Measurements from ENCODE around the gene TTLL10.
"Not testable (repeated sequence)": the region's sequence is repeated elsewhere in the genome, so short reads cannot be mapped to it uniquely, and the experiment has no call there.

Gene TTLL10

DNA sequence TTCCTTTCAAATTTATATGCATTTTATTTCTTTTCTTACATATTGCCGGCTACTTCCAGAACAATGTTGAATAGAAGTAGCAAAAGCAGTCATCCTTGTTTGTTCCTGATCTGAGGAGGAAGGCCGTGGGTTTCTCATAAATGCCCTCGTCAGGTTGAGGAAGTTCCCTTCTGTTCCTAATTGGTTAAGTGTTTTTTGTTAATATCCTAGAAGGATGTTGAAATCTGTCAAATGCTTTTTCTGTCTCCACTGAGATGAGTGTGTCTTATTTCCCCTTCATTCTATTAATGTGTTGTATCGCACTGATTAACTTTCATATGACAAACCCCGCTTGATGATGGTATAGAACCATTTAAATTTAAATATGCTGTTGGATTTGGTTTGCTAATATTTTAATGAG, 15.4 kb downstream of the TTLL10 start:
- no peak for DNase-seq (ENCODE audit: low spot score)

DNA sequence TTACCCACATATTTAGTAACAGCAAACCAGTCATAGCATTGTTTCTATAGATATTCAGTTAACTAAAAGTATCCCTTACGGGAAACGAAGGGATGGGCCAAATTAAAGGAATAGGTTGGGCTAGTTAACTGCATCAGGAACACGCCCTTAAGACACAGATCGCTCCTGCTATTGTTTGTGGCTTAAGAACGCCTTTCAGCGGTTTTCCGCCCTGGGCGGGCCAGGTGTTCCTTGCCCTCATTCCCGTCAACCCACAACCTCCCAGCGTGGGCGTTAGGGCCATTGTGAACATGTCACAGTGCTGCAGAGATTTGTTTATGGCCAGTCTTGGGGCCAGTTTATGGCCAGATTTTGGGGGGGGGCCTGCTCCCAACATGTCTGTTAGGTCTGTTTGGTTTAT, 18.1 kb downstream of the TTLL10 start:
- DNase-seq (ENCODE audit: low spot score) = no peak

DNA sequence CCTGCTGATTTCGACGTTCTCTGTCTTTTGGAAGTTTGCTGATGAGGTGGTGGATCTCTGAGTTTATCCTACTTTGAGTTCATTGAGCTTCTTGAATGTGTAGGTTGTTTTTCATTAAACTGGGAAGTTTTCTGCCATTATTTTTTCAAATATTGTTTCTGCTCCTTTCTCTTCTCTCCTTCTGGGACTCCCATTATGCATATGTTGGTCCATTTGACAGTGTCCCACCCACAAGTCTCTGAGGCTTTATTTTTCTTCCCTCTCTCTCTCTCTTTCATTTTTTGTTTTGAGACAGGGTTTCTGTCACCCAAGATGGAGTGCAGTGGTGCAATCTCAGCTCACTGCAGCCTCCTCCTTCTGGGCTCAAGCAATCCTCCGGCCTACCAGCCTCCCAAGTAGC, 21.0 kb downstream of the TTLL10 start:
- DNase-seq (ENCODE audit: low spot score) = no peak

DNA sequence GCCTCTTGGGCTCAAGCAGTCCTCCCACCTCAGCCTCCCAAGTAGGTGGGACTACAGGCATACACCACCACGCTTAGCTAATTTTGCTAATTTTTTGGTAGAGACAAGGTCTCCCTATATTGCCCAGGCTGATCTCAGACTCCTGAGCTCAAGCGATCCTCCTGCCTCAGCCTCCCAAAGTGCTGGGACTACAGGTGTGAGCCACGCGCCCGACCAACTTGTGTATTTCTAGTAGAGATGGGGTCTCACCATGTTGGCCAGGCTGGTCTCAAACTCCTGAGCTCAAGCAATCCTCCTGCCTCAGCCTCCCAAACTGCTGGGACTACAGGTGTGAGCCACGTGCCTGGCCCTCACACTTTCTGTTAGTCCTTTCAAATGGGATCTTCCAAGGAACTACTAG, 22.0 kb downstream of the TTLL10 start:
- DNase-seq (ENCODE audit: low spot score) = not testable (repeated sequence)

DNA sequence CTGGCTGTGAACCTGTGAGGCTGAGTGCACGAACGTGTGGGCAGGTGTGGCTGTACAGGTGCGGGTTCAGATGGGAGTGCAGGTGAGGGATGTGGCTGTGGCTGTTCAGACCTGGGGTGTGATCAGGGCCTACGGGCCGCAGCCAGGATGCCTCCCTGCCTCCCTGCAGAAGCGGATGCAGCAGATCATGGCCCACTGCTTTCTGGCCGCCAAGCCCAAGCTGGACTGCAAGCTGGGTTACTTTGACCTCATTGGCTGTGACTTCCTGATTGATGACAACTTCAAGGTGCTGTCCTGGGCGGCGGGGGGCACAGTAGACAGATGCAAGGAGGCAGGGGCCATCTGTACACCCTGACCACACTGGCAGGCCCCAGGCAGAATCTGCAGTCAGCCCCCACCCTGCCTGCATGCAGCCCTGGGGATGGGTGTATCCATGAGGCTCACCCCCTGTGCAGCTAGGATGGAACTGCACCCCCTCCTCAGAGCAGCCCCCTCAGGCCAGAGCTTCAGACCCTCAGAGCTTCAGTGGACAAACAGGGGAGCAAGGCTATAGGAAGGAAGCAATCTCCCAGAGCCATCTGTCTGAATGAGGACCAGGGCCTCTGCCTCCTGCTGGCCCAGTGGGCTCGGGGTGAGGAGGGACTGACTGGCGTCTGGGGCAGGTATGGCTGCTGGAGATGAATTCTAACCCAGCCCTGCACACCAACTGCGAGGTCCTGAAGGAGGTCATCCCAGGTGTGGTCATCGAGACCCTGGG, 22.9 kb downstream of the TTLL10 start:
- no peak for DNase-seq (ENCODE audit: low spot score)

DNA sequence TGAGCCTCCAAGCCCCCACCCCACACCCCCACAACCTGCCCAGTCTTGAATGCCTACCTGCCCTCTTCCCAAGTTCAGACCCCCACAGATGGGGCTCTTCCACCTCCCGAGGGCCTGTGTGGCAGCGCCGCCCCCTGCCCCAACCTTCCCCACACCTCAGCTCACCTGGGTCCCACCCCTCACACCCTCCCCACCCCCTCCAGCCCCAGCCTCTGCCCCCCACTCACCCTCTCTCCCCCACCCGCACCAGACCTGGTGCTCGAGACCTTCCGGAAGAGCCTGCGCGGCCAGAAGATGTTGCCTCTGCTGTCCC, 23.5 kb downstream of the TTLL10 start:
- DNase-seq (ENCODE audit: low spot score) = no peak

DNA sequence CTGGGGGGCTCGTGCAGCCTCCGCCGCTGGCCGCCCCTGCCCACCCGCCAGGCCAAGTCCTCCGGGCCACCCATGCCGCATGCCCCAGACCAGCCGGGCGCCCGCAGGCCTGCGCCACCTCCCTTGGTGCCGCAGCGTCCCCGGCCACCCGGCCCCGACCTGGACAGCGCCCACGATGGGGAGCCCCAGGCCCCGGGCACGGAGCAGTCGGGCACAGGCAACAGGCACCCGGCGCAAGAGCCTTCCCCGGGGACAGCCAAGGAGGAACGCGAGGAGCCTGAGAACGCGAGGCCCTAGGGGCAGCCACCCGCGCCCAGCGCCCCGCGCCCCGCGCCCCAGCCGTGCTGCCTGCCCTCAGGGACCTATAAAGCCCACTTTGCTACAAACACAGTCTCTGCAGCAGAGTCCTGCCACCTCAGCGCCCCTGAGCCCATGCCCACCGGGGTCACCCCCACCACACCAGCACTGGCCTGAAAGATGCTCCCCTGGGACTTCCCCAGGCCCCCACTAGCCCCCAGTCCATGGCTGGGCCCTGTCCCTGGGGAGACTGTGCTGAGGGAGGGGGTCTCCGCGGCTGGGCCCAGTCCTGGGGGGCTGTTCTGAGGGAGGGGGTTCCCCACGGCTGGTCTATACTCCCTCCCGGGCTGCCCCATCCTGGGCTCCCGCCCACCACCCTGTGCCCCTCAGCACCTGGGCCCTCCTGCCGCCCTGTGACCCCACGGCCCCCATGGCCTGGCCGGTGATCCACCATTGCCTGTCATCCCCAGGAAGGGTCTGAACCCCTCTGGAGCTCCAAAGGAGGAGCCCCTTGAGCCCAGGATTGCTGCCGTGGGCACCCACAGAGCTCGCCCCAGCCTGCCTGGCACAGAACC, 24.1 kb downstream of the TTLL10 start:
- no peak for DNase-seq (ENCODE audit: low spot score)

DNA sequence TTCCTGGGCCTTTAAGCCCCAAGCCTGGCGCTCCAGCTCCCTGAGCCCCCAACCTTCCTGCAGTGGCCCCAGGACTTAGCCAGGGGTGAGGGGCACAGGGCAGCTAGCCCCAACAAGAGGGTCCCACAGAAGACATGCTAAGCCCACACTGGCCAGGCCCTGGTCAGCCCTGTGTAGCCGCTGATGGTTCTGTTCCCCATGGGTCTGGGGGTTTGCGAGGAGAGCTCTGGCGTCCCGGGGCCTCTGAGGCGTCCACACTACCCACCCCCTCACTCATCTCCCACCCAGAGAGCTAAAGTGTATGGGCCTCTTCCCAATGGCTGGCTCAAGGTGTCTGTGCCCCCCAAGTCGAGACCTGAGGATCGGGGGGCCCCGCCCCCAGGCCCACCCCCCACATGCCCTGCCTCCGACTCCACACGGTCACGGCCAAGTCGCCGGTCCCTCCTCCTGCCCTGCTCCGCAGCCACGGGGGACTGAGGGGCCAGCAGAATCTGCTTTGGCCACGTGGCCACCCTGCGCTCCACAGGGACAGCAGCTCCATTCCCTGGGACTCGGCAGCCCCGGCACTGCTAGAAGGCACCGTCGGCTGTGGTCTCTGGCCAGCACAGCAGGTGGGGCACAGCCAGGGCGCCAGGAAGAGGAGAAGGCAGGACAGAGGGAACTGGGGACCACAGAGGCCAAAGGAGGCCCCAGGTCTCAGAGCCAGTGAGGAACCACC, 24.9 kb downstream of the TTLL10 start:
- DNase-seq (ENCODE audit: low spot score) = no peak

DNA sequence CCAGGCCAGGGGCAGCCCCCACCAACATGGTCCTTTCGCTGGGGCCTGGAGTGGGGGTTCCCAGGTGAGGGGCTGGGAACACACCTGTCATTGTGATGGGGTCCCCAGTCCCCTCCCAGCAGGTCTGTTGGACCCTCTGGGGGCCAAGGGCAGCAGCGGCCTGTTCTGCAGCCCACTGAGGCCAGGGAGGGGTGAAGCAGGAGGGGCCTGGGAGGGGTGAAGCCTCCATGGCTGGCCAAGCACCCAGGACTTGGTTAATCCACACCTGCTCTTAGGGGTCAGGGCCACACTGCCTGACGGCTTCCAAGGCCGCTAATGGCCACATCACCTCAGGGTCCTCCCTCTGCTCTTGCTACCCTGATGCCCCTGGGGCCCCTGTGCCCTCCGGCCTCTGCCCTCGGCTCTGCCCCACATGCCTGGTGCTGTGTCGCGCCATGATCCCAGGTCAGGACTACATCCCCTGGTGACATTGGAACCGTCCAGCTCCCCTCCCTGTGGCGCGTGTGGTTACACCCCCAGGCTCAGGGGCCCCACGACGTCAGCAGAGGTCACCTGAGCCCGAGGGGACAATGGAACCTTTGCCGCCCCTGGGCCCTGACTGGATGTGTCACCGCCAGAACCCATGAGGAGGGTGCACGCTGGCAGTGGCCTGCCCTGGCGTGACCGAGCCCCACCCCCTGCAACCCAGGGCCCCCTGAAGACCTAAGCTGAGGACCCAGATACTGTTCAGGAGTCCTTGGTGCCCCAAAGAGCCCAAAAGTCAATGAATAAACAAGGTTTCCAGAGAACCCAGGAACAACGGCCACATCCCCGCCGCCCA, 25.7 kb downstream of the TTLL10 start:
- no peak for DNase-seq (ENCODE audit: low spot score)

DNA sequence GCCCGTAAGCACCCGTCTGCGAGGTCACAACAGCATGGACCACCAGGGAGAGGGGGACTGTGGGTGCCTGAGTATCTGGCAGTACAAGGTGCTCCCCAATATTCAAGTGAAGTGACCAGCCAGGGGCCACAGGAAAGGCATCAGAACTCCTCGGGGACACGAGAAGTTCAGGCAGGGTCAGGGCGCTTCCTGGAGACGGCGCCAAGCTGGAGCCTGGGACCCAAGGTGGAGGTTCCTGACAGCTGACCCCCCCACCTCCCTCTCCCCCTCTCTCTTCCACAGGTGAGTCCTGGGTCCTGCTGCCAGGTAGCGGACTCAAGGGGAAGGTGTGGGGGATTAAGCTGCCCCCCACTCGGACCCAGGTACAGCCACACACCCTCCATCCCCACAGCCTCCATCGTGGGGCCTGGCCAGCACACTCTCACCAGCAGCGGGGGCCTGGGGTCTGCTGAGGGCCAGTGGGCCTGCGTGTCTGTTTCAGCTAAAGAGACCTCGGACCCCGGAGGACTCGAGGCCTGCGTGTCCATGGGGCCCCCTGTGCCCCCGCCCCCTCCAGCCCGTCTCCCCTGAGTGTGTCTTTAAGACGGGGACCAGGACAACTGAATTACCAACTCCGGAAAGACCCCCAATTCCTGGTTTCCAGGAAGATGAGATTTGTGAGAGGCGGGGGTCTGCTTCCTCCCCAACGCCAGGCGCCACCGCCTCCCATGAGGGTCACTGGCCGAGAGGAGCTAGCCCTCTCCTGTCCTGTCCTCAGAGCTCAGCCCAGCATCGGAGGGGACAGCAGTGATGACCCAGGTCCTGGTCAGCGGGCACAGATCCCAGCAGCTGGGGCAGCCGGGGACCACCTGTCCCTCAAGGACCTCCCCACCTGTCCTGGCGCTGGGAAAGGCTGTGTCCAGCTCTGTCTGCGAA, 26.5 kb downstream of the TTLL10 start:
- DNase-seq (ENCODE audit: low spot score) = no peak

DNA sequence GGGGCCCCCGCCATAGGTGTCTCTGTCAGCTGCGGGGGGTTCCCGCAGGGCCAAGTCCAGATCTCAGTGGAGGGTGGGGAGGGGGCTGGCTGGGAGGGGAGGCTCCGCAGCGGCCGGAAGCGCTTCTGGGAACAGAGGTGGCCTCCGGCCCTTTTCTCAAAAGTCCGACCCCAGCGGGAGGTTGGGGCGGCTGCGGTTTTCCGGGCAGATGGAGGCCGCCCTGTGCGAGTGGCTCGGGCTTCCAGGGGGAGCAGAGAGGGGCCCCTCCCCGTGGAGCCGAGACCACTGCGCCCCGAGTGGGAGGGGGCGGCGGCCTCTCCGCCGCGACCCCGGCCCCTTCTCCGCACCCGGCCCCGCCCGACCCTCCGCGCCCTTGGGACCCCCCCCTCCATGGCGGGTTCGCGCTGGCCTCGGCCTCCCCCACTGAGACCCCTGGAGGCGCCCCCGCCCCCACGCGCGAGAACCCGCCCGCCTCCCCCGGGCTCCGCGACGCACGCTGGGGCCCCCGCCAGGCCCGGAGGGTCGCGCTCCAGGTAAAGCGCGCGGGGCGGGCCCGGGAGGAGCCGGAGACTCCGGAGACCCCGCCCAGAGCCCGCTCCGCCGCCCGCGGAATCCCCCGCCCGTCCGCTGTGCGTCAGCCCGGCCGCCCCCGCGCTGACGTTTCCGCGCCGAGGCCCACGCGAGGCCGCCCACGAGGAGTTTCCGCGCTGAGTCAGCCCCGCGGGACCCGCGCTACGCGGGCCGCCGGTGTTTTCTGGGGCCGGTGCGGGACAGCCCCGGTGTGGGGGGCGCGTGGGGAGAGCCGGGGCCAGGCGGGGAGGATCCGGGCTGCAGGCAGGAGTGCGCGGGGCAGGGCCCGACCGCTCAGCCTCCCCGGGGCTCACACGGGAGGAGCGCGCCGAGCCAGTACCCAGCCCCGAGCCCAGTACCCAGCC, 27.5 kb downstream of the TTLL10 start:
- DNase-seq (ENCODE audit: low spot score) = no peak

DNA sequence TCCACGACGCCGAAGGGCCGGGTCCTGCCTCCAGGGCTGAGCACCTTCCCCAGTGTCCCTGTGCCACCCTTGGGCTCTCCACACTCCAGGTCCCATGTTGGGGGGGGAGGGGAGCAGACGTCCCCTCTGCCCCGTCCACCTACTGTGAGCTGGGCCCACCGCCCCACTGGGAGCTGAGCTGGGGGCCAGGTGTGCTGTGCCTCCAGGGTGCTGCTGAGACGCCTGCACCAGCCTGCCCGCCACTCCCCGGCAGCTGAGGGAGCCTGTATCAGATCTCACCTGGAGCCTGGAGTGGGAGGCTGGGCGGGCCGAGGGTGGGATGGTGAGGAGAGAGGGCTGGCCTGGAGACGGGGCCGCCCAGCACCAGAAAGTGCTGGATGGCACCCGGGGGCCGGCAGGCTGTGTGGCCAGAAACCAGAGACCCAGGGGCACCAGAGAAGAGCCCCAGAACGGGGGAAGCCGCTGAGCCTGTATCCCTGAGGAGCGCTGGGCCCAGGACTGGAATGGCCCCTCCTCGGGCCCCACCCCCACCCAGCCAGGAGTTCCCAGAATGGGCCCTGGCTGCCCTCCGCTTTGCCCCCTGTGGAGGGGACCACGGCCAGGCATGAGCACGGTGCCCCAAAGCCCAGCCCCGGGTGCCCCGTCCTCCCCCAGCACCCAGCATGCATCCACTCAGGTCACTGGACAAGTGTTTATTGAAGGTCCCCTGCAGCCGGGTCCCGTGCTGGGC, 29.3 kb downstream of the TTLL10 start:
- no peak for DNase-seq (ENCODE audit: low spot score)

DNA sequence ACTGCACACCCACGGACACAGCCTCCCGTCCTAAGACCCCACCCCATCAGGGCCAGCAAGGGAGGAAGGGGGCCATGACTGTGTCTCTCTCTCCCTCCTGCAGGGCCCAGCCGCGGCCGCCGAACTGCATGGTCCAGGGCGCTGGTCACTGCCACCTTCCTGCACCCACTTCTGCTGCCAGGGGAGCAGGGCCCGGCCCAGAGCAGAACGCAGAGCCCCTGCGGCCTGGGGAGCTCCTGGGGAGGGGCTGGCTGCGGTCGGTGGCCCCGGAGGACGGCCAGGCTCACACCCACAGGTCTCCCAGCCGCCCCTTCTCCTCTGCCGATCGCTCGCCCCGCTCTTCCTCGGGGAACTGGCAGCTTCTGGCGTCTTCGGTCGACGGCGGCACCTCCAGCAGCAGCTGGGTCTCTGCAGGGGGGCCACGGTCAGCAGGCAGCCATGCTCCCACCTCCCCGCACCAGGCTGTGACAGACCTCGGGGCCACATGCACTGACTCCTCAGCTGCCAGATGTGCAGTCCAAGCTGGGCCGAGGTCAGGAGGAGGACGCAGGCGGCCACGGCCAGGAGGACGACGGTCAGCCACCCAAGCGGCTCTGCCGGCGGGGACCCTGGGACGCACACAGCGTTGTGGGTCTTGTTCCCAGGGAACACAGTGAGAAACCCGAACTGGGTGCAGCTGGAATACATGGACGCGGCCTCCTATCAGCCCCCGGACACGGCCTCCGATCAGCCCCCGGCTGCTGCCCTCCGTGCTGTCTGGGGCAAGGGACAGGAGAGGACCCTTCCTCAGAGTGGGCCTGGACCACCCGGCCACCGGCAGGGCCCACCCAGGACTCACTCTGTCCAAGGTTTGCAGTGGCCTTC, 30.1 kb downstream of the TTLL10 start:
- no peak for DNase-seq (ENCODE audit: low spot score)

DNA sequence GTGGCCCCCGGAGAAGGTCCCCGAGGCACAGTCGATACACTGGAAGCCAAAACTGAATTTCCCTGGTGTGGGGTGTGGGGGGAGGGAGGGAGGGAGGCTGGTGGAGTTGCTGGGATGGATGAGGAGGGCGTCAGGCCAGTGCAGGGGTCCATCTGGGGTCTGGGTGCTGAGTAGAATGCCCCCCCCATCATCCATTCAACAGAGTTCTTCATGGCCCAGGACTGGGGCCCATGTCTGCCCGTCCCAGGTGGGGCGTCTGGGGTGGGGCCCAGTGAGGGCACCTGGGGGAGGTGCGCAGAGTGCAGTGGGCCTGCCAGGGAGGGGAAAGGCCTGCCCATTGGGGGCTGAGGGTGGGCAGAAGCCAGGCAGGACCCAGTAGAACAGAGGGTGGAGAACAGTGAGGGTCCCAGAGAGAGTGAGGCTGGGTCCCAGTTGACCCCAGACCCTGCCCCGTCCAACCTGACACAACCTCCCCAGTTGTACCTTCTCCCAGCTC, 30.8 kb downstream of the TTLL10 start:
- DNase-seq (ENCODE audit: low spot score) = no peak

DNA sequence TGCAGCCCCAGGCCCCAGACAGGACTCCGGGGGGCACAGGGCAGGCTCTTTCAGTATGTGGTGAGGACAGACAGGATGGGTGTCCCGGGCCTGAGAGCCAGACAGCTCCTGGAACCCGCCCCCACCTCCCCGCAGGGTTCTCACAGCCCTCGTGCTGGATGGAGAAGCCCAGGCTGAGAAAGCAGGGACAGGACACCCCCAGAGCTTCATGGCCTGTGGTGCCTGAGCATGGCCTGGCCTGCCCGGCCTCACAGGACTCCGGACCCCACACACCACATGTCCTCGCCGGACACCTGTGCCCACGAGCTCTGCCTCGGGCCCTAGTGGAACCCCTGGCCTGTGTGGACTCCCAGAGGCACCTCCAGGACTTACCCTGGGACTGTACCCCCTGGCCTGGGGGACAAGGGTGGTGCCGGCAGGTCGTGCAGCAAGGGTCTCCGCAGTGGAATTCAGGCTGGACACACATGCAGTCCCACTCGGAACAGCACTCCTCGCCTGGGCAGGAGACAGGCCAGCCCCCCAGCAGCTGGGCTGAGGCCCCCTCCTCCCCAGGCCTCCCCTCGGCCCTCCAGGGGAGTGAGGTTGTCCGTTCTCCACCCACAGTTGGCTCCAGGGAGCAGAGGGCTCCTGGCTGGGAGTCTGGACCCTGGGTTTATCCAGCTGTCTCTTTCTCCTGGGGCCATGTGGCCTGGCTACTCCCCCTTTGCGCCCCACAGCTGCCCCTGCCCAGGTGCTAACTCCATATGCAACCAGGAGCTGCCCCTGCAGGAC, 31.5 kb downstream of the TTLL10 start:
- no peak for DNase-seq (ENCODE audit: low spot score)

DNA sequence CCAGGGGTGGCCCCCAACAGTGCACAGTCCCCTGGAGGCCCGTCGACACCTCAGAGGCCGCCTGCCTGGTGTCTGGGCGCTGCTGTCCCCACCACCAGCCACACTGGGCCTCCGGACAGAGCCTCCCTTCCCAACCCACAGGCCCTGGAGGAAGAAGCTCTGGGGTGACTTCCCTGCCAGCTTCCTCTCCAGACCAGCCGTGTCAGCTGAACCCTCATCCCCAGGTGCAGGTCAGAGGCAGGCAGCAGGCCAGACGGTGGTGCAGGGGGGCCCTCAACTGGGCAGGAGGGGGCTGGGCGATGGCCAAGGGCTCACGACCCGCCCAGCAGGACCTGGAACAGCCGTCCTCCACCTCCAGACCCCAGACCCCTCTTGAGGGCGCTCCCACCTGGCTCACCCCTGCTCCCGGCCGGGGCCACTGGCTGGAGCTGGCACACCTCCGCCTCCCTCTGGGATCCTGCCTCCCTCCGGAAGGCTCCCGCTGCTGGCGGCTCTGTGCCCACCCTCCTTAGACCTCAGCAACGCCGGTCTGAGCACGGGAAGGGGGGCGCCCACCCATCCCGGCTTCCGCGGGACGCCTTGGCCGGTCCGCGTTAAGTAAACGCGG, 32.2 kb downstream of the TTLL10 start:
- DNase-seq (ENCODE audit: low spot score) = no peak

Data from kidney capillary endothelial cell (primary cell).